A673 (cell line): ENCODE results near the gene CFAP92. TPM values are rescaled to one million over a fixed set of nuclear protein-coding genes. Genes with fewer than 3 reads are reported as not detected.

ENCODE experiments used
- BruUV-seq: library from RNA; stranded (reverse); fragments of 400-500 nt; replicated peaks from 2 replicates; lab custom pipeline; 2021; lab: Mats Ljungman, UMichigan
- CTCF ChIA-PET: fragments of 300-600 bp; sonication (Branson Sonifier 250); formaldehyde crosslinking; loops from one replicate; lab custom pipeline; 2022; ENCODE audit warnings: antibody characterized with exemption; lab: Charles Lee
- POLR2A ChIA-PET: fragments of 300-600 bp; sonication (Branson Sonifier 250); formaldehyde crosslinking; loops from one replicate; lab custom pipeline; 2022; ENCODE audit warnings: antibody characterized with exemption; ENCODE audit not compliant: low non-redundant PET; lab: Charles Lee
- DNase-seq: peaks from one replicate; pipeline ENCODE4 v3.0.0-alpha.2; 2015; ENCODE audit warnings: low spot score
- H3K27ac ChIP-seq: fragments of 200-600 bp; sonication (generic); 2 replicates; pipeline ENCODE4 v1.5.1; 2016; ENCODE audit warnings: mixed run types, low read depth, mild to moderate bottlenecking, mixed read lengths, antibody characterized with exemption, low read length; ENCODE audit not compliant: poor library complexity, severe bottlenecking
- H3K27me3 ChIP-seq: fragments of 200-600 bp; sonication (generic); replicated peaks from 2 replicates; pipeline ENCODE4 v1.6.1; 2017; ENCODE audit warnings: mixed run types, low read depth, mild to moderate bottlenecking, mixed read lengths, antibody characterized with exemption, low read length; ENCODE audit not compliant: insufficient read depth, poor library complexity
- H3K36me3 ChIP-seq: fragments of 200-600 bp; sonication (generic); 2 replicates; pipeline ENCODE4 v1.6.1; 2016; ENCODE audit warnings: mixed run types, mild to moderate bottlenecking, mixed read lengths, antibody characterized with exemption, low read length; ENCODE audit not compliant: insufficient read depth, poor library complexity, severe bottlenecking
- H3K4me1 ChIP-seq: fragments of 200-600 bp; sonication (generic); 2 replicates; pipeline ENCODE4 v1.6.1; 2017; ENCODE audit warnings: mixed run types, mild to moderate bottlenecking, mixed read lengths, antibody characterized with exemption, low read length; ENCODE audit not compliant: insufficient read depth, poor library complexity, severe bottlenecking
- H3K4me3 ChIP-seq: fragments of 200-600 bp; sonication (generic); 2 replicates; pipeline ENCODE4 v1.5.1; 2016; ENCODE audit warnings: low read depth, mixed run types, mild to moderate bottlenecking, mixed read lengths, low read length; ENCODE audit not compliant: poor library complexity, severe bottlenecking
- H3K9me3 ChIP-seq: fragments of 200-600 bp; sonication (generic); 2 replicates; pipeline ENCODE4 v1.6.1; 2016; ENCODE audit warnings: mixed run types, low read depth, mild to moderate bottlenecking, mixed read lengths, antibody characterized with exemption, low read length; ENCODE audit not compliant: poor library complexity, severe bottlenecking
- EZH2 ChIP-seq: fragments of 200-600 bp; sonication (generic); IDR thresholded peaks from 2 replicates; pipeline ENCODE4 v1.6.1; 2017; ENCODE audit warnings: borderline replicate concordance, low read depth, mild to moderate bottlenecking, mixed read lengths, antibody characterized with exemption, low read length; ENCODE audit not compliant: poor library complexity, severe bottlenecking
- intact Hi-C: fragments of 100-400 bp; cut with micrococcal nuclease; formaldehyde crosslinking; loops from one replicate; pipeline ENCODE4 v1.10.0; 2022; ENCODE audit not compliant: unreplicated experiment
- total RNA-seq: library from RNA; stranded (reverse); gene quantifications from 2 replicates; pipeline ENCODE4 v1.2.3, GENCODE V29; 2021
- TF ChIP-seq, protein P1 (sequence below): fragments of 300-800, 200-600 bp; sonication (generic); conservative IDR thresholded peaks from 2 replicates; pipeline ENCODE4 v1.5.1; 2017; ENCODE audit warnings: low read depth, mild to moderate bottlenecking, antibody characterized with exemption, low read length, moderate library complexity, mixed read lengths

CFAP92 gene
- total RNA-seq, 1 experiment from 2014 or later = not detected

DNA sequence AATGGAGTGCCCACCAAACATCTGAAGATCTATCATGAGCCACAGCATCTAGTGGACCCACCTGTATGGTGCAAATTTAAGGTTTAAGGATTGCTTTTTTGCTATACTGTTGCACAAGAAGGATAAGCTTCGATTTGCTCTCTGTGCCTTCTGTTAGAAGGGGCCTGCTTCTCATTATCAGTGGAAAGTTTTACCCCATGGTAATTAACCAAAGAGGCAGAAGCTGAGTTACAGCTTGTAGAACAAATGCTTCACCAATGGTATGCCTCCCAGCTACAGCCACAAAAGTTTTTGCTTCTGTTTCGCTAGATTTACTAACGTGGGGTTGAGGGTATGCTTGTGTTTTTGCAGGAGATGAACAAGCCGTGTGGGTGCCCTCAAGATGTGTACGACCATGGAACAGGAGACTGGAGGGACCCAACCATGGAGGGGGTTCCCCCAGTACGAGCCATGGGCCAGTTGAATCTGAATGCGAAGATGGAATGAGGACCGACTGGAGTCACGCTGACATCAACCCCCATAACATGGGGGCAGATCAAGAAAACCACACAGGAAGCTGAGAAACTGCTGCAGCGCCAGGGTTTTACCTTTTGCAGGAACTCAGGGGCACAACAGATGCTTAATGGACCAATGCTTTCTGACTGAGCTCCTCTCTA lies 70.9 kb downstream of the CFAP92 start:
- CTCF ChIA-PET = interaction anchor here (0.6 kb wide), 1 partner anchor 168 kb away, joined by 3 read pairs; no protein-coding TSS in a partner anchor
- Histone ChIP-seq H3K4me3 (no peak overlapping the region), H3K27me3 (no peaks in the 10 kb centered on the region), H3K36me3 (peaks cover 5% of the 10 kb centered on the region), H3K4me1 (no peaks in the 10 kb centered on the region), H3K9me3 (peaks cover 38% of the 10 kb centered on the region), H3K27ac (no peak overlapping the region)
- no TSS peak for BruUV-seq
- intact Hi-C loops = no loop called here
- no peak for DNase-seq
- POLR2A ChIA-PET = no interaction called here
- TF ChIP-seq EZH2 = no peak
- TF ChIP-seq, protein P1, sequence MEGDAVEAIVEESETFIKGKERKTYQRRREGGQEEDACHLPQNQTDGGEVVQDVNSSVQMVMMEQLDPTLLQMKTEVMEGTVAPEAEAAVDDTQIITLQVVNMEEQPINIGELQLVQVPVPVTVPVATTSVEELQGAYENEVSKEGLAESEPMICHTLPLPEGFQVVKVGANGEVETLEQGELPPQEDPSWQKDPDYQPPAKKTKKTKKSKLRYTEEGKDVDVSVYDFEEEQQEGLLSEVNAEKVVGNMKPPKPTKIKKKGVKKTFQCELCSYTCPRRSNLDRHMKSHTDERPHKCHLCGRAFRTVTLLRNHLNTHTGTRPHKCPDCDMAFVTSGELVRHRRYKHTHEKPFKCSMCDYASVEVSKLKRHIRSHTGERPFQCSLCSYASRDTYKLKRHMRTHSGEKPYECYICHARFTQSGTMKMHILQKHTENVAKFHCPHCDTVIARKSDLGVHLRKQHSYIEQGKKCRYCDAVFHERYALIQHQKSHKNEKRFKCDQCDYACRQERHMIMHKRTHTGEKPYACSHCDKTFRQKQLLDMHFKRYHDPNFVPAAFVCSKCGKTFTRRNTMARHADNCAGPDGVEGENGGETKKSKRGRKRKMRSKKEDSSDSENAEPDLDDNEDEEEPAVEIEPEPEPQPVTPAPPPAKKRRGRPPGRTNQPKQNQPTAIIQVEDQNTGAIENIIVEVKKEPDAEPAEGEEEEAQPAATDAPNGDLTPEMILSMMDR = no peak

DNA sequence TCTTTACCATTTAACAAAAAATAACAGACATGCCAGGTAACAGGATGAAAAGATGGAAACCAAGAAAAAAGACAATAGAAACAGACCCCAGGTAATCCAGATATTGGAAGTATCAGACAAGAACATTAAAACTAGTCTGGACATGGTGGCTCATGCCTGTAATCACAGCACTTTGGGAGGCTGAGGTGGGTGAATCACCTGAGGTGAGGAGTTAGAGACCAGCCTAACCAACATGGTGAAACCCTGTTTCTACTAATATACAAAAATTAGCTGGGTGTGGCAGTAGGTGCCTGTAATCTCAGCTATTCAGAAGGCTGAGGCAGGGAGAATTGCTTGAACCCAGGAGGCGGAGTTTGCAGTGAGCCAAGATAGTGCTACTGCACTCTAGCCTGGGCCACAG lies 73.9 kb downstream of the CFAP92 start:
- POLR2A ChIA-PET = no interaction called here
- Histone ChIP-seq H3K36me3 (peaks cover 12% of the 10 kb centered on the region), H3K4me3 (no peak overlapping the region), H3K4me1 (no peaks in the 10 kb centered on the region), H3K27me3 (no peaks in the 10 kb centered on the region), H3K27ac (no peak overlapping the region), H3K9me3 (peaks cover 16% of the 10 kb centered on the region)
- intact Hi-C loops = no loop called here
- BruUV-seq = no TSS peak
- no peak for TF ChIP-seq EZH2
- TF ChIP-seq, protein P1 = no peak
- DNase-seq = no peak
- CTCF ChIA-PET = no interaction called here

DNA sequence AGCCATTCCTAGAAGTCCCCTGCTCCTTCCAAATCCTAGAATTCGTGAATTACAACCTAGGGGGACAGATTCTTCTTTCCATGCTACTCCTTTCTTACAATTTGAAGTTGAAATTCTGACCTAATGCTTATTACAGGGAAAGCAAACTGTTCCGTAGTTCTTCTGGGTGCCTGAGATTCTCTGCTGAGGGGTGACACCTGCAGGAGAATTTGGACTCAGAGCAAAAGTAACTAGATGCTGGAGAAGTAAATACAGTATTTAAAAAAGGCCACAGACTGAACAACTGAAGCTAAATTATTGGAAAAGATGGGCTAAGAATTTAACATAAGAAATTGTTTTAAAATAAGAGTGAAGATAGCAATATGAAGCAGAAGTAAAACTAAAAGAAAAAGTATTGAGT lies 76.6 kb downstream of the CFAP92 start:
- no peak overlapping the region for H3K4me3 ChIP-seq
- ChIA-PET POLR2A (no interaction called here), CTCF (no interaction called here)
- no peaks in the 10 kb centered on the region for H3K4me1 ChIP-seq
- TF ChIP-seq, protein P1 = peak; percentile 18; the same call in 1 of the 2 replicates
- no peak for TF ChIP-seq EZH2
- H3K27me3 ChIP-seq = no peaks in the 10 kb centered on the region
- H3K36me3 ChIP-seq = peaks cover 27% of the 10 kb centered on the region
- no peak for DNase-seq
- H3K9me3 ChIP-seq = peaks cover 3% of the 10 kb centered on the region
- intact Hi-C loops = no loop called here
- H3K27ac ChIP-seq = no peak overlapping the region
- no TSS peak for BruUV-seq
